Astrocyte of the hippocampus (primary cell): ENCODE results near the gene IPP.
"Not testable (repeated sequence)": the region's sequence is repeated elsewhere in the genome, so short reads cannot be mapped to it uniquely, and the experiment has no call there.

Experiments
- DNase-seq: peaks from one replicate; pipeline ENCODE4 v3.0.0; 2011; ENCODE audit warnings: low read depth, low spot score

IPP gene

DNA sequence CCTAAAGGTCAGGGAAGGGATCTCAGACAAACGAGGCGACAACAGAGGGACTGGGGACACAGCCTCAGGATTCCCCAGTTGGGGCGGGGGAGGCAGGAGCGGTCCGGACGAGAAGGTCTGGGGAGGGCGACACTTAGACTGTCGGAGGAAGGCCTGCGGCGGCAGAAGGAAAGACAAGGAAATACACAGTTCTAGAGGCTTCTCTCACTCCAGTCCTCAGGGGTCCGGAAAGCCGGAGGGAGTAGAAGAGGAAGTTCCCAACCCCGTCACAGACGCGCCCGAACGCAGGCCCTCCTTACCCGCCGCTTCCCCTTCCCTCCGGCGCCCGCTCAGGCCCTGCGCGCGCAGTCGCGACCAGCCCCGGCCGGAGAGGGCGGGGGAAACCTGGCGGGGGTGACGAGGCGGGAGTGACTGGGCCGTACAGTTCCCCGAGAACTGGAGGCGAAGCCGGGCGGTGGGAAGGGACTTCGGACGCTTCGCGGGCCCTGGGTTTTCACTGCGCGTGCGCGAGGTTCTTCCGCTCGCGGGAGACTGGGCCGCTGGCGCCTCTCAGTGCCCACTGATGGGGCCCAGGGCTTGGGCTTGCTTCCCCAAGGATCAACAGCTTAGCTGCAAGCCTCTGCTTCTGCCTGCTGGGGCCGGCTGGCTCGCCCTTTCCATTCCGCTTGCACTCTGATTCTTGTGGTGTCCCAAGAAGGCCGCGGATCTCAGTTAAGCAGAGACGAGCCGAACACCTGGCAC, at the start of gene IPP:
Gene IPP, minus strand, starts transcription at position 356 of the 741 bp plus-strand sequence. CDS start 4,242 bp downstream, outside the sequence.
- peak; percentile 99 for DNase-seq

DNA sequence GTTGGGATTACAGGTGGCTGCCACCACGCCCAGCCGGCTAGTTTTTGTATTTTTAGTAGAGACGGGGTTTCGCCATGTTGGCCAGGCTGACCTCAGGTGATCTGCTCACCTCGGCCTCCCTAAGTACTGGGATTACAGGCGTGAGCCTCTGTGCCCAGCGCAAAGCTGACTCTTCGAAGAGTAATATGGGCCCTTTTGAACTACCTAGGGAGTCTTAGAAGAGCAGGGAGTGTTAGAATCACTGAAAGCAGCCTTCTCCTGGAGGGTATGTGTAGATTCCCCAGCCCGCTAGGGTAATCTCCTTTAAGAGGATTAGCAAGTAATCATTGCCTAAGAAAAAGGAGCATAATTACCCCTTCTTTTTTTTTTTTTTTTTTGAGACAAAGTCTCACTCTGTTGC, 46.5 kb upstream of the IPP start:
- no peak for DNase-seq

GRCh38 chr1:45796381-45796780, 45.9 kb upstream of the IPP start:
- DNase-seq: no peak

GRCh38 chr1:45793942-45794604, 43.6 kb upstream of the IPP start:
- DNase-seq: no peak

DNA sequence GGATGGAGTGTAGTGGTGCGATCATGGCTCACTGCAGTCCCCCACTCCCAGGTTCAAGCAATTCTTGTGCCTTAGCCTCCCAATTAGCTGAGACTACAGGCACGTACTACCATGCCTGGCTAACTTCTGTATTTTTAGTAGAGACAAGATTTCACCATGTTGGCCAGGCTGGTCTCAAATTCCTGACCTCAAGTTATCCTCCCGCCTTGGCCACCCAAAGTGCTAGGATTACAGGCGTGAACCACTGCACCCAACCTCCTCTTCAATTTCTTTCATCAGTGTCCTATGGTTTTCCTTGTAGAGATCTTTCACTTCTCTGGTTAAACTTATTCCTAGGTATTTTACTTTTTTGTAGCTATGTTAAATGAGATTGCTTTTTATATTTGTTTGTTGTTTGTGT, 42.3 kb upstream of the IPP start:
- DNase-seq: no peak

- no peak for DNase-seq
Observed at GRCh38 chr1:45789601-45790000, 39.1 kb upstream of the IPP start.

DNA sequence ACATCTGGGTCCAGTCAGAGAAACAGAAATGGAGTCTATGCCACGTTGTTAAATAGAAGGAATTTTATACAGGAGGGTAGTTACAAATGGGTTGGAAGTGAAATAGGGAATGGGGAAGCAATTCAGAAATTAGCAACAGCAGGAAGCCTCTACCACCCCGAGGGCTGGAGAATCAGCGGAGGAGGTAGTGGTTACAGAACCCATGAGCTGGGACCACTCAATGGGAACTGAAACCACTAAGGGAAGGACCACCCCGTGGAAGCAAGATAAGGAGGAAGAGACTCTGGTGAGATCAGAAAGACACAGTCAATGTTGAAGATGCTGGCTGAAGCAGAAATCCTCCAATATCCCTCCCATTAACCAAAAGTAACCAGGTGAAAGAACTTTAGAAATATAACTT, 37.5 kb upstream of the IPP start:
- DNase-seq: no peak

DNA sequence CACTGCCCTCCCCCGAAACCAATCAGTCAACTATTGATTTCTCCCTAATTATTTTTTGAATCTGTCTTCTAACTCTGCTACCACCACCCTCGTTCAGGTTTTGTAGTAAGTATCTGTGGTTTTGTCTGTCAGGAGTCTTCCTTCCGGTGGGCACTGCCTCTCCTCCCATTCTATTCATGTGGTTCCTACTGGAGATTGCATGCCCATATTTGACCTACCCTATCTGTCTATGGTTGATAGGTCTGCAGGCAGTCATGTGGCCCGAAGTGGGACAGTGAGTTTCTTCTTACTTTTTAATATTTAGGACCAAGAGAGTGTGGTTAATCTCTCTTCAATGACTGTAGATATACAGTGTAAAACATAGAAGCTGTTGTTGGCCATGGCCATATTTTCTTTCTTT, 35.1 kb upstream of the IPP start:
- no peak for DNase-seq

DNA sequence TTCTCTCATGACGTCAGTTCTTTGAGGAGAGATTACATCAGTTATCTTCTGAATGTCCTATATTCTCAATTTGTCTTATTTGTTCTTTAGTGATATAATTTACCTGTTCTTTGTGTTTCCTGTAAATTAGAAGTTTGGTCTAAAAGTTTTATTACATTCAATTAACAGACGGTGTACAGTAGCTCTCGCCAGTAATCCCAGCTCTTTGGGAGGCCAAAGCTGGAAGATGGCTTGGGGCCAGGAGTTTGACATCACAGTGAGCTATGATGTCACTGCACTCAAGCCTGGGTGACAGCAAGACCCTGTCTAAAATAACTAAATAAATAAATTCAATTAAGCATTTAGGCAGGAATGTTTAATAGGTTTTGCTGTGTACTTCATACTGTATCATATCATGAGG, 25.3 kb upstream of the IPP start:
- DNase-seq: no peak

DNA sequence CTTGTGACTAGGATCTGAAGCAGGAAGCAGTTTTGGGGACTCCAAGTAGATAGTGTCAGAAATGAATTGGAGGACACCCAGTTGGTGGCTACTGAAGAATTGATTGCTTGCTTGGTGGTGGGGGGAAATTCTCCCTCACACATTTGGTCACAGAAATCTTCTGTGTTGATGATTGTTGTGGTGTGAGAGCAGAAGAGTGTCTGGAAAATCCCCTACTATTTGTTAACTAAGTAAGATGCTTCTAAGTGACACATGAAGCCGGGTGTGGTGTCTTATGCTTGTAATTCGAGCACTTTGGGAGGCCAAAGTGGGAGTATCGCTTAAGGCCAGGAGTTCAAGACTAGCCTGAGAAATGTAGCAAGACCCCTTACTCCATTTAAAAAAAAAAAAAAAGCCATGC, 22.5 kb upstream of the IPP start:
- no peak for DNase-seq

- DNase-seq: peak; percentile 59
Observed at GRCh38 chr1:45769261-45769932, 18.9 kb upstream of the IPP start.

GRCh38 chr1:45767035-45767434, 16.6 kb upstream of the IPP start:
- DNase-seq: no peak

- DNase-seq: no peak
Observed at GRCh38 chr1:45765999-45766792, 15.7 kb upstream of the IPP start.

GRCh38 chr1:45762291-45762690, 11.8 kb upstream of the IPP start:
- DNase-seq: no peak

DNA sequence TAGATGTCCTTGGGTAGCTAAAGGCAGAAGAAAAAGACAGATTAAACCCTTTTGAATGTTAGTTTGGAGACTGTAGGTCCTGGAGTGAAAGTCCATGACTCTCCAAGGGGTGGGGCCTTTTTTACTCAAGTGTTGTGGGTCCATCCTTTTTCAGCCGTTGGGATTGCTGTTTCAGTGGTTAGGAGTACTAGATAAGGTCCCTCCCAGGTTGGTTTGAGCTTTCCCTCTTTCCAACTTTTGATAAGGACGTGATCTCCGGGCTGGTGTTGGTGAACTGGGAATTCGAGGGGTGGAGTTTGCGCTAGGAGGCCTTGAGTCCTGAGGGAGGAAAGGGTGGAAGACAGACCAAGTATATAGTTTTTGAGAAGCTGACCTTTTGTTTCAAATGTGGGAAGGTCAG, 5.2 kb upstream of the IPP start:
- no peak for DNase-seq

- DNase-seq: no peak
Observed at GRCh38 chr1:45753248-45754037, 3.0 kb upstream of the IPP start.

GRCh38 chr1:45752441-45753052, 2.1 kb upstream of the IPP start:
- no peak for DNase-seq

DNA sequence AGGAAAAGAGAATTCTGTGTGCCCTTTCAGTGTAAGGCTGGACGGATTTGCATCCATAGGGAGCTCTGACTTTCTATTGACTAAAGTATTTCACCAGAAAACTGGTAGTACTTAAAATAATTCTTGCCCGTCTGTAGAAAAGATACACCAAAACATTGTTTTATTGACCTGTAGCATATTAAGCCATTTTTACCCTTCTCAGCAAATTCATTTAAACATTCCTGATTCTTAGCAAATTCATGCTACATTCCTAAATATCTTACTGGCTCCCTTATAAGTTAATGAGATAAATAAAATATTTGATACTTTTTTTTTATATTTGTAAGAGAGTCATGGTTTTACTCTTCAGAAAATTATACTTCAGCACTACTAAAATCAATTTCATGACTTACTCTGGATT, 1.6 kb upstream of the IPP start:
- DNase-seq: no peak

DNA sequence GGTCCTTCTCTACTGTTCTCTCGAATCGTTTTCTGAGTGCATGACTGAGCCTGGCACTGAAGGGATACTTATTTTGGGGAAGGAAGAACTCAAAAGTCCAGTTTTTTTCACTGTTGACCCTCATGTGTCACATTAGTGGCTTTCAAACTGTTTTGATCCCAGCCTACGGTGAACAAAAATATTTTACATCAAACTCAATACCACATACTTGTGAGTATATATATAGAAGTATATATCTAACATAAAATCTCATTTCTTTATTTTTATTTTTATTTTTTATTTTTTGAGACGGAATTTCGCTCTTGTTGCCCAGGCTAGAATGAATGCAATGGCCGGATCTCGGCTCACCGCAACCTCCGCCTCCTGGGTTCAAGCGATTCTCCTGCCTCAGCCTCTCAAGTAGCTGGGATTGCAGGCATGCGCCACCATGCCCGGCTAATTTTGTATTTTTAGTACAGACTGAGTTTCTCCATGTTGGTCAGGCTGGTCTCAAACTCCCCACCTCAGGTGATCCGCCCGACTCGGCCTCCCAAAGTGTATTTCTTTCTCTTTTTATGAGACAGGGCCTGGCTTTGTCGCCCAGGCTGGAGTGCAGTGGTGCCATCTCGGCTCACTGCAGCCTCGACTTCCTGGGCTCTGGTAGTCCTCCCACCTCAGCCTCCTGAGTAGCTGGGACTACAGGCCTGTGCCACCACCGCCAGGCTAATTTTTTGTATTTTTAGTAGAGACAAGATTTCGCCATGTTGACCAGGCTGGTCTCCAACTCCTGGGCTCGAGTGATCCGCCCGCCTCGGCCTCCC, 786 bp upstream of the IPP start:
- not testable (repeated sequence) for DNase-seq

- no peak for DNase-seq
Observed at GRCh38 chr1:45746922-45747321, 3.5 kb downstream of the IPP start.
